SK-N-DZ (cell line): ENCODE data around the gene VCL.
"Not testable (repeated sequence)": the region's sequence is repeated elsewhere in the genome, so short reads cannot be mapped to it uniquely, and the experiment has no call there.

ENCODE experiments used
- DNase-seq: peaks from one replicate; pipeline ENCODE4 v3.0.0-alpha.2; 2015; ENCODE audit warnings: low spot score

VCL gene

DNA sequence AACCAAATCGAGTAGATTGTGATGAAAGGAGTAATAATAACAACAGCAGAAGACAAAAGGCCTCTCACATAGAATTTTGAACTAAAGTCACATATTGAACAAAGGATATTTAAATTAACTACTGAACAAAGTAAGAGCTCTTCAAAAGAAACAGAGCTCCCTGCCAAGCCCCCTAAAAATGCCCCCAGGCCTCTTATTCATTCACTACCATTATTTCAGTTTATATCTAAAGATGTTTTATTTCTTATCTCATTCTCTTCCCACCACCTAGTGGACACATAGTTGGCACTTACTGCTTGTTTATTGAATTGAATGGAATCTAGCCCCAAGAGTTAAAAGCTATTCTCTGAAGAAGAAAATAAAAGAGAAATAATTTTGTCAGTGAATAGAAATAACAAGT lies 37.4 kb downstream of the VCL start:
- no peak for DNase-seq

- DNase-seq, result no peak
These were observed 38.6 kb downstream of the VCL start for GRCh38 chr10:74036474-74036873.

DNA sequence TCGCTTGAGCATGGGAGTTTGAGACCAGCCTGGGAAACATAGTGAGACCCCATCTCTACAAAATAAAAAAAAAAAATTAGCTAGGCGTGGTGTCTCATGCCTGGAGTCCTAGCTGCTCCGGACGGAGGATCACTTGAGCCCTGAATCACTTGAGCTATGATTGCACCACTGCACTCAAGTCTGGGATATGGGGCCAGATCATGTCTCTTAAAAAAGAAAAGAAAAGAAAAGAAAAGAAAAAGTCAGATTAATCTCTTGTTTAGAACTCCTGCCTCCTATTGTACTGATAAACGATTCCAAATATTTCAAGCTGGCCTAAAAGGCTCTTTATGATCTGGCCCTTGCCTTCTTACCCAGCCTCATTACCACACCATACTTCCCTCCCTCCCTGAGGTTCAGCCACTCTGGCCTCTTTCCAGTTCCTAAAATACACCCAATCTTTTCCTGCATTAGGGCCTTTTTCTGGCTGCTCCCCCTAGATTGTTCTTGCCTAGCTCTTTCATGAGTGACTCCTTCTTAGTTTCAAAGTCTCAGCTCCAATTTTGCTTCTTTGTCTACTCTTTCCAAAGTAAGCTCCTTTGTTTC lies 41.7 kb downstream of the VCL start:
- no peak for DNase-seq

DNA sequence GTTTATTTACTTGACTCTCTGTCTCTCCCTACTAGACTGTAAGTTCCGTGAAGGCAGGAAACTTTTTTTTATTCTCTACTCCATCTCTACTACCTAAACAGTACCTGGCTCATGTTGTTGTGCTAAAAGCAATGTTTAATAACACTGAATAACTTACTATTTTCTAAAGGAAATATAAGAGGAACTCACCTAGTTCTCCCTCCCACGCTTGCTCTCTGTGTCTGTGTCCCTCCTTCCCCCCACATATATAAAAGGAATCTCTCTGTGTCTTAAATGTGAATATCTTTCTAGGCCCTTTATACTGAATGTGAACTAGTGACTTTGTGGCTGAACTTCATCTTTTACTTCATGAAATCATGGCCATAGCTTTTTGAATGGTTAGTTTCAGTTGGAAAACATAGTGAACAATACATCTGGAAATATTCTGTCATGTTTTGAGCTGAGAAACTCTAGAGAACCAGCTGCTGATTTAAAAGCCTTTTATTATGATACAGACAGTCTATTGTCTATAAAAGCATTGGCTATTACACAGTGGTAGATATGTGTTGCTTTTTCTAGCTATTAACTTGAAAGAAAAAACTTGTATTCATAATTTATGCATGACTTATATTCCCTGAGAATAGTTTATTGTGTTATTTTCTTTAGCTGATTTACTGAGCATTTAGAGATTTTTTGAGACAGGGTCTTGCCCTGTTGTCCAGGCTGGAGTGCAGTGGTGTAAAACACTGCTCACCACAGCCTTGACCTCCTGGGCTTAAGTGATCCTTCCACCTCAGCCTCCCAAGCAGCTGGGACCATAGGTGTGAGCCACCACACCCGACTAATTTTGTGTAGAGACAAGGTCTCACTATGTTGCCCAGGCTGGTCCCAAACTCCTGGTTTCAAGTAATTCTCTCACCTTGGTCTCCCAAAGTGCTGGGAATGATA lies 42.5 kb downstream of the VCL start:
- no peak for DNase-seq

DNA sequence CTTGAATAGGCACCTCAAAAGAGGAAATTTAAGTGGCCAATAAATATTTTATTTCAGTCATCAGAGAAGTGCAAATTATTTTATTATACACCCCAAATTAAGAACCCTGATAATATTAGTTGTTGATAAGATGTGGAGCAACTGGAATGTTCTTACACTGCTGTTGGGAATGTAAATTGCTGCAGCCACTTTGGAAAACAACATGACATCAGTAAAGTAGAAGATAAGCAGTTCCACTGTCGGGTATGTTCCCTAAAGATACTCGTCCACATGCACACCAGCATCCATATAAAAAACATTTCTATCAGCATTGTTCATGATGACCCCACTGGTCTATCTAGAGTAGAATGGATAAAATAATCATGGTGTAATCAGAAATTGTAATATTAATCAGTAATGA lies 46.5 kb downstream of the VCL start:
- no peak for DNase-seq

GRCh38 chr10:74047304-74047703 lies 49.4 kb downstream of the VCL start:
- DNase-seq, result no peak

DNA sequence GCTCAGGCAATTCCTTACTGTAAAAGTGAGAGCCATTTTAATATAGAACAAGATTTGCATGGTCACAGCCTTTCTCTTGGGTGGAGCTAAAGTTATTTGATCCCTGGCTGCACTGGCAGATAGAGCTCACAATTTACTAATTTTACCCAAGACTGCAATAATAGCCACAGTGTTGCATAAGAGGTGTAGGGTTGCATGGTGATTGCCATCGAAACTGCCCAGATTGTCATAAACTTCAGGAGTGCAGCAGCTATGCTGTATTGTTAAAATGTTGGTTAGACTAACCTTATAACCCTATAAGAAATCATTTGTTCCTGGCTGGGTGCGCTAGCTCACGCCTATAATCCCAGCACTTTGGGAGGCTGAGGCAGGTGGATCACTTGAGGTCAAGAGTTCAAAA lies 50.0 kb downstream of the VCL start:
- DNase-seq, result no peak

DNA sequence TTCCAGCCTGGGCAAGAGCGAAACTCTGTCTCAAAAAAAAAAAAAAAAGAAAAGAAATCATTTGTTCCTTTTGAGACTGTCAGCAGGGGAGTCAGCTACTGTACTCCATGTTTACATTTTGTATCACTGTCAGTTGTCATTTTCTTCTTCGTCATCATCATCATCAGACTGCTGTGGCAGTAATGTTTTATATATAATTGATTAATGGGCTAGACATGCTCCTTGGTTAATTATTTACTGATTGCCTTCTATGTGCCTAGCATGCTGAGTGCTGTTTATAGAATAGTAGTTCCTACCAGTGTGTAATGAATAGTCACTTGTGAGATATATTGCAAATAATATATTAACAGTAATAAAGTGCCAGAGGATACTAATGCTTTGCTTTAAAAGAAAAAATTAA lies 50.5 kb downstream of the VCL start:
- DNase-seq, result no peak

- no peak for DNase-seq
These were observed 52.0 kb downstream of the VCL start for GRCh38 chr10:74049955-74050354.

- DNase-seq, result no peak
These were observed 52.7 kb downstream of the VCL start for GRCh38 chr10:74050653-74051052.

- DNase-seq, result no peak
These were observed 53.9 kb downstream of the VCL start for GRCh38 chr10:74051736-74052342.

DNA sequence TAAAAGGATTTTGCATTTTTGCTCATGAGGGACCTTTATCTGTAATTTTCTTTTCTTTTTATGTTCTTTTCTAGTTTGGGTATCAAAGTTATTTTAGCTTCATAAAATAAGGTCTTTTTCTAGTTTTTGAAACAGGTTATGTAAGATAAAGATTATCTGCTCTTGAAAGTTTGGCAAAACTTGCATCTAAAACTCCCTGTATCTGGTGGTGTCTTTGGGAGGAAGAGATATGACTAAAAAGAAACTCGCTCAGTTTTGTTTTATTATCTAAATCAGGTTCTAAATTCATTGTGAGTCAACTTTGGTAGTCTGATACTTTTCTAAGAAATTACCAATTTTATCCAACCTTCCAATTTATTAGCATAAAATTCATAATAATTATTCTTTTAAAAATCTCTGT lies 55.1 kb downstream of the VCL start:
- no peak for DNase-seq

GRCh38 chr10:74055383-74056049 lies 57.6 kb downstream of the VCL start:
- DNase-seq, result no peak

DNA sequence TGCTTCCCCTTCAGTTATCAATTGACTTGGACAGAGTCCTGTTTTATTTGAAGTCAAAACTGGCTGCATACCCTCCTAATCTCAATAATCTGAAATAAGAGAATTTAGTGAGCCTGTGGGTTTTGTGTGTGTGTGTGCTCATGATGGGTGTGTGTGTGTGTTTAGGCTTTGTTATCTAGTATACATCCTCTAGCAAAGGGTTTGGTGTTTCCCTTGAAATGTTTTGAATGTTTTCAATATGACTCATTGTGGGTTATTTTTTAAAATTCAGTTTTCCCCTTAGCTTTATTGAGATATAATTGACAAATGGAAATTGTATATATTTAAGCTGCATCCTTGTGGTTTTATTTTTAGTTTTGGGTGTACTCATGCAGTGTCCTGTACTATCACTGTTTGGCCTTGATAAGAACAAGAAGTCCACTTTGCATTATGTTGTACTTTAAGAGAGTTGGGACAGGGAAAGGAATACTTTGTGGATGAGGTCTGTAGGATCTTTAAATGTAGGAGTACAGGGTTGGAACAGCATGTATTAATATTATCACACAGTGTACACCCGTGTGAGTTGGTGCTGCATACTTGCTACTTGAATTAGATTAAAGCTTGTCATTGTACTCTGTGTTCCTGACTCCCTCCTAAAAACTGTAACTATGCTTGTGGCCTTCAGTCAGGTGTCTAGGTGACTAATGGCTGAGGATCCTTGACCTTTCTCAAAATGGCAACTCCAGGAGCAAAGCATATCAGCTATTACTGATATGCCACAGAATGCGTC lies 58.3 kb downstream of the VCL start:
- DNase-seq, result no peak

DNA sequence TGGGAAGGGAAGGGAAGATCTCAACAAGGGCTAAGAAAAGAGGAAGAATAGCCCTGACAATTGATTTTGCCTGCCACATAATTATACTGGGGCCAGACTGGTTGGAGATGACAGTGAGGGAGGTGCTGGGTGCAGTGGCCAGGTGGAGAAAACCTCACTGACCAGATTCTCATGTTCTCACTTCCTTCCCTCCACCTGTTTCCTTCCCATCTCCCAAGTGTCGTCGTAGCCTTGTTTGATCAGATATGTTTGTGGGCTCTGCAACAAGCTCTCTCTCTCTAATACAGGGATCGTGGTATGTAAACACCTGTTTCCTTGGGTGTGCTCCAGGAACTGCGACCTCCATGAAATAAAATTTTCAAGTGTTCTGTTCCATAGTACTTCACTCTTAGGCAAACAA lies 60.2 kb downstream of the VCL start:
- DNase-seq, result no peak

DNA sequence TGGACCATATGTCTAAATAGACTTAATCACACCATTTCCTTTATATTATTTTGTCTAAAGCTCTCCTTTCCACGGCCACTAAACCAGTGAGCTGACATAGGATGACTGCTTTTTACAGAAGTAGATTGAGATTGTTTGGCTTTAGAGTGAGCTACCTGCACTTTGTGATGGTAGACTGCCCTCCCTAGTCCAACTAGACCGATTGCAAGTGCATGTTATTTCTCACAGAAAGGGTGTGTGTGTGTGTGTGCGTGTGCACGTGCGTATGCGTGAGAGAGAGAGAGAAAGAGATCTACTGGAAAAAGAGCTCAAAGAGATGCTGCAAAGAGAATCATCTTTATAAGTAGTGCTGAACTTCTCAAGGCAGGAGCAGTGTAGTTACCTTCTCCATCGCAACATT lies 60.7 kb downstream of the VCL start:
- DNase-seq, result no peak

DNA sequence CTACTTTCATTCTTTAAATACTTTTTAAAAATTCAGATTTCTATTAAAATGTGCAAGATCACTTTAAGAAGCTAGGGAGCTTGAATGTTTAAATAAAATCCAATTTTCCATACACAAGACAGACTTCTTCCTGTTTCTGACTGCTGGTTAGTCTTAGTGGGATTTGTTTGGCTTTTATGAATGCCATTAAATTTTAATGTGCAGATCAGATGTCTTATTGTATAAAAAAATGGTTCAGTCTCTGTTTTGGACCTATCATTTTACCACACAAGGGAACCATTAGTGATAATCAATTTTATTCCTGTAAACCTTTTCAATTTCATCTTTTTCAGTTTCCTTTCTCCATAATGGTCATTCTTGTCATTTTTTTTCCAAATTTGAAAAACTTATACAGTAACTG lies 63.2 kb downstream of the VCL start:
- DNase-seq, result no peak

DNA sequence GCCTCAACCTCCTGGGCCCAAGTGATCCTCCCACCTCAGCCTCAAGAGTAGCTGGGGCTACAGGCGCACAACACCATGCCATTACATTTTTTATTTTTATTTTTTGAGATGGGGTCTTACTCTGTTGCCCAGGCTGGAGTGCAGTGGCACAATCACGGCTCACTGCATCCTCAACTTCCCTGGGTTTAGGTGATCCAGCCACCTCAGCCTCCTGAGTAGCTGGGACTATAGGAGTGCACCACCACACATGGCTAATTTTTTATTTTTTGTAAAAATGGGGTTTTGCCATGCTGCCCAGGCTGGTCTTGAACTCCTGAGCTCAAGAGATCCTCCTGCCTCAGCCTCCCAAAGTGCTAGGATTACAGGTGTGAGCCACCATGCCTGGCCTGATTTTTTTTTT lies 64.1 kb downstream of the VCL start:
- not testable (repeated sequence) for DNase-seq

GRCh38 chr10:74063256-74063655 lies 65.3 kb downstream of the VCL start:
- DNase-seq, result no peak

GRCh38 chr10:74067373-74068352 lies 69.7 kb downstream of the VCL start:
- DNase-seq, result no peak
